ENCODE measurements around the gene XDH. TPM values are rescaled to one million over a fixed set of nuclear protein-coding genes. Genes with fewer than 3 reads are reported as not detected.

The XDH gene
- polyA plus RNA-seq, 1 of the 3 experiments (the other 2 are of a cell fraction): 0.33 TPM

DNA sequence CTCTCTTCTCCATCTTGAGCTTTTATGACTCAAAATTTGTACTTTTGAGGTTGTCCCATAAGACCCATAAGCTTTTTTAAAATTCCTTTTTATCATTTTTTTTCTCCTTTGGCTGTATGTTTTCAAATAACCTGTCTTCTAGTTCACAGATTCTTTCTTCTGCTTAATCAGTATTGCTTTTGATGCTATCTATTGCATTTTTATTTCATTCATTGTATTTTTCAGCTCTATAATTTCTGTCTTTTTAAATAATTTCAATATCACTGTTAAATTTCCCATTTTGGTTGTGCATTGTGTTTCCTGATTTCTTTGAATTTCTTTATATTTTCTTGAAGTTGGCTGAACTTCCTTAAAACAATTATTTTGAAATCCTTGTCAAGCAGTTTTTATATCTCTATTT is 4.8 kb upstream of the XDH start:
- no peak overlapping the region for H3K27ac ChIP-seq (ENCODE audit: low read depth in 2 of 2, low read length in 1 of 2)
- no peaks in the 10 kb centered on the region; a peak in 1 of 4 replicates for H3K4me1 ChIP-seq (ENCODE audit: control insufficient read depth in 1 of 2, insufficient read depth in 2 of 2, low read depth in 1 of 2, low read length in 1 of 2)
- no peaks in the 10 kb centered on the region for H3K9me2 ChIP-seq
- no peaks in the 10 kb centered on the region for H3K79me2 ChIP-seq (ENCODE audit: insufficient read depth)
- H3K36me3 ChIP-seq (replicated peaks in 1 of 2; ENCODE audit: control insufficient read depth in 1 of 2, insufficient read depth in 2 of 2, low read length in 1 of 2): no peaks in the 10 kb centered on the region
- TF ChIP-seq YY1 (IDR thresholded peaks at IDR 0.05; ENCODE audit: low read depth) (no peak), EP300 (IDR thresholded peaks at IDR 0.05; ENCODE audit: borderline replicate concordance in 1 of 2, low read depth in 1 of 2, low read length in 1 of 2) (no peak), NFIC (IDR thresholded peaks at IDR 0.05; ENCODE audit: borderline replicate concordance) (no peak), TAF1 (IDR thresholded peaks at IDR 0.05; ENCODE audit: borderline replicate concordance, low read depth, low read length) (no peak), CHD2 (IDR thresholded peaks at IDR 0.05; ENCODE audit: low read length, partially characterized antibody) (no peak), MEF2A (IDR thresholded peaks at IDR 0.05; ENCODE audit: borderline replicate concordance, low read depth) (no peak)
- H3F3A ChIP-seq (replicated peaks; ENCODE audit: insufficient read depth): no peaks in the 10 kb centered on the region
- POLR2A ChIA-PET: no interaction called here
- peaks cover 11% of the 10 kb centered on the region for H3K9me3 ChIP-seq
- H2AFZ ChIP-seq (ENCODE audit: low read depth): no peak overlapping the region
- H3K9ac ChIP-seq: no peak overlapping the region
- no peak overlapping the region for H3K4me2 ChIP-seq
- CTCF ChIA-PET: interaction anchor here (1.2 kb wide), 1 partner anchor 14 kb away, joined by 3 read pairs; no protein-coding TSS in a partner anchor
- DNase-seq: no peak
- H4K20me1 ChIP-seq (ENCODE audit: insufficient read depth): no peaks in the 10 kb centered on the region
- no peaks in the 10 kb centered on the region for H3K27me3 ChIP-seq (ENCODE audit: insufficient read depth)
- H3K4me3 ChIP-seq (ENCODE audit: low read depth in 2 of 2, low read length in 1 of 2): no peak overlapping the region

DNA sequence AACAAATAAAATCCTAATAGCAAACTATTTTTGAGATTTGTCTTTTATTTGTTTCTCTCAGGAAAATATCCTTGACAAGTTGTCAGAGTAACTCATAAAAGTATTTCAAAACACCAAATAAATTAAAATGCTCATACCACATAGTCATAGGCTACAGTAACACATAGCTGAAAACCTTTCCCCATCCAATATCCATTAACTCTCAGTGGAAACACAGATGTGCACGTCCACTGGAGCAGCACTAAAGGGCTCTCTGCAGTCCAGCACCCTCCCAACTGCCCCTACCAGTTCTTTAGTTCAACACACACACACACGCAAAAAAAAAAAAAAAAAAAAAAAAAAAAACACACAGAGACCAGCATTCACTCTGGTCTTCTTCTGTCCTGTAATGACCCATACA is 879 bp upstream of the XDH start:
- Histone ChIP-seq H3K9me2 (no peaks in the 10 kb centered on the region), H3F3A (replicated peaks; ENCODE audit: insufficient read depth) (no peaks in the 10 kb centered on the region), H4K20me1 (ENCODE audit: insufficient read depth) (no peaks in the 10 kb centered on the region), H3K9me3 (peaks cover 11% of the 10 kb centered on the region), H3K4me1 (ENCODE audit: control insufficient read depth in 1 of 2, insufficient read depth in 2 of 2, low read depth in 1 of 2, low read length in 1 of 2) (peaks cover 0 to 3% of the 10 kb centered on the region in 2 experiments; a peak in 1 of 4 replicates), H3K4me3 (ENCODE audit: low read depth in 2 of 2, low read length in 1 of 2) (no peak overlapping the region), H2AFZ (ENCODE audit: low read depth) (no peak overlapping the region), H3K27me3 (ENCODE audit: insufficient read depth) (no peaks in the 10 kb centered on the region), H3K4me2 (no peak overlapping the region), H3K9ac (no peak overlapping the region), H3K36me3 (replicated peaks in 1 of 2; ENCODE audit: control insufficient read depth in 1 of 2, insufficient read depth in 2 of 2, low read length in 1 of 2) (no peaks in the 10 kb centered on the region), H3K27ac (ENCODE audit: low read depth in 2 of 2, low read length in 1 of 2) (no peak overlapping the region), H3K79me2 (ENCODE audit: insufficient read depth) (no peaks in the 10 kb centered on the region)
- ChIA-PET CTCF (interaction anchor here (0.7 to 1.1 kb wide), 2 partner anchors 16 to 70 kb away, joined by 3 read pairs; no protein-coding TSS in a partner anchor), POLR2A (no interaction called here)
- WGBS (ENCODE audit: low lambda C conversion rate): 43% methylated on average over 2 of the region's 2 CpGs
- DNase-seq: no peak
- TF ChIP-seq GATA2 (CRISPR knock-in tag; IDR thresholded peaks at IDR 0.05) (no peak), NFIC (IDR thresholded peaks at IDR 0.05; ENCODE audit: borderline replicate concordance) (no peak), CHD2 (IDR thresholded peaks at IDR 0.05; ENCODE audit: low read length, partially characterized antibody) (no peak), RAD21 (IDR thresholded peaks at IDR 0.05; ENCODE audit: low read length) (no peak), MXI1 (IDR thresholded peaks at IDR 0.05; ENCODE audit: low read depth, low read length) (no peak), TEAD4 (IDR thresholded peaks at IDR 0.05; ENCODE audit: borderline replicate concordance, insufficient read depth) (no peak), GABPA (IDR thresholded peaks at IDR 0.05; ENCODE audit: low read depth) (no peak), SIN3A (IDR thresholded peaks at IDR 0.05; ENCODE audit: borderline replicate concordance, low read depth, low read length) (no peak), TCF12 (IDR thresholded peaks at IDR 0.05) (no peak), SMC3 (IDR thresholded peaks at IDR 0.05; ENCODE audit: low read depth, low read length) (no peak), EZH2phosphoT487 (IDR thresholded peaks at IDR 0.05; ENCODE audit: borderline replicate concordance, low read depth) (no peak)
- TF ChIP-seq, protein P1, sequence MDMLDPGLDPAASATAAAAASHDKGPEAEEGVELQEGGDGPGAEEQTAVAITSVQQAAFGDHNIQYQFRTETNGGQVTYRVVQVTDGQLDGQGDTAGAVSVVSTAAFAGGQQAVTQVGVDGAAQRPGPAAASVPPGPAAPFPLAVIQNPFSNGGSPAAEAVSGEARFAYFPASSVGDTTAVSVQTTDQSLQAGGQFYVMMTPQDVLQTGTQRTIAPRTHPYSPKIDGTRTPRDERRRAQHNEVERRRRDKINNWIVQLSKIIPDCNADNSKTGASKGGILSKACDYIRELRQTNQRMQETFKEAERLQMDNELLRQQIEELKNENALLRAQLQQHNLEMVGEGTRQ (IDR thresholded peaks at IDR 0.05; ENCODE audit: borderline replicate concordance, low read depth, low read length): no peak
- TF ChIP-seq, protein P2, sequence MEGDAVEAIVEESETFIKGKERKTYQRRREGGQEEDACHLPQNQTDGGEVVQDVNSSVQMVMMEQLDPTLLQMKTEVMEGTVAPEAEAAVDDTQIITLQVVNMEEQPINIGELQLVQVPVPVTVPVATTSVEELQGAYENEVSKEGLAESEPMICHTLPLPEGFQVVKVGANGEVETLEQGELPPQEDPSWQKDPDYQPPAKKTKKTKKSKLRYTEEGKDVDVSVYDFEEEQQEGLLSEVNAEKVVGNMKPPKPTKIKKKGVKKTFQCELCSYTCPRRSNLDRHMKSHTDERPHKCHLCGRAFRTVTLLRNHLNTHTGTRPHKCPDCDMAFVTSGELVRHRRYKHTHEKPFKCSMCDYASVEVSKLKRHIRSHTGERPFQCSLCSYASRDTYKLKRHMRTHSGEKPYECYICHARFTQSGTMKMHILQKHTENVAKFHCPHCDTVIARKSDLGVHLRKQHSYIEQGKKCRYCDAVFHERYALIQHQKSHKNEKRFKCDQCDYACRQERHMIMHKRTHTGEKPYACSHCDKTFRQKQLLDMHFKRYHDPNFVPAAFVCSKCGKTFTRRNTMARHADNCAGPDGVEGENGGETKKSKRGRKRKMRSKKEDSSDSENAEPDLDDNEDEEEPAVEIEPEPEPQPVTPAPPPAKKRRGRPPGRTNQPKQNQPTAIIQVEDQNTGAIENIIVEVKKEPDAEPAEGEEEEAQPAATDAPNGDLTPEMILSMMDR (IDR thresholded peaks at IDR 0.05): no peak
- TF ChIP-seq, protein P3, sequence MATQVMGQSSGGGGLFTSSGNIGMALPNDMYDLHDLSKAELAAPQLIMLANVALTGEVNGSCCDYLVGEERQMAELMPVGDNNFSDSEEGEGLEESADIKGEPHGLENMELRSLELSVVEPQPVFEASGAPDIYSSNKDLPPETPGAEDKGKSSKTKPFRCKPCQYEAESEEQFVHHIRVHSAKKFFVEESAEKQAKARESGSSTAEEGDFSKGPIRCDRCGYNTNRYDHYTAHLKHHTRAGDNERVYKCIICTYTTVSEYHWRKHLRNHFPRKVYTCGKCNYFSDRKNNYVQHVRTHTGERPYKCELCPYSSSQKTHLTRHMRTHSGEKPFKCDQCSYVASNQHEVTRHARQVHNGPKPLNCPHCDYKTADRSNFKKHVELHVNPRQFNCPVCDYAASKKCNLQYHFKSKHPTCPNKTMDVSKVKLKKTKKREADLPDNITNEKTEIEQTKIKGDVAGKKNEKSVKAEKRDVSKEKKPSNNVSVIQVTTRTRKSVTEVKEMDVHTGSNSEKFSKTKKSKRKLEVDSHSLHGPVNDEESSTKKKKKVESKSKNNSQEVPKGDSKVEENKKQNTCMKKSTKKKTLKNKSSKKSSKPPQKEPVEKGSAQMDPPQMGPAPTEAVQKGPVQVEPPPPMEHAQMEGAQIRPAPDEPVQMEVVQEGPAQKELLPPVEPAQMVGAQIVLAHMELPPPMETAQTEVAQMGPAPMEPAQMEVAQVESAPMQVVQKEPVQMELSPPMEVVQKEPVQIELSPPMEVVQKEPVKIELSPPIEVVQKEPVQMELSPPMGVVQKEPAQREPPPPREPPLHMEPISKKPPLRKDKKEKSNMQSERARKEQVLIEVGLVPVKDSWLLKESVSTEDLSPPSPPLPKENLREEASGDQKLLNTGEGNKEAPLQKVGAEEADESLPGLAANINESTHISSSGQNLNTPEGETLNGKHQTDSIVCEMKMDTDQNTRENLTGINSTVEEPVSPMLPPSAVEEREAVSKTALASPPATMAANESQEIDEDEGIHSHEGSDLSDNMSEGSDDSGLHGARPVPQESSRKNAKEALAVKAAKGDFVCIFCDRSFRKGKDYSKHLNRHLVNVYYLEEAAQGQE (IDR thresholded peaks at IDR 0.05; ENCODE audit: low read depth, low read length): no peak
- TF ChIP-seq, protein P4, sequence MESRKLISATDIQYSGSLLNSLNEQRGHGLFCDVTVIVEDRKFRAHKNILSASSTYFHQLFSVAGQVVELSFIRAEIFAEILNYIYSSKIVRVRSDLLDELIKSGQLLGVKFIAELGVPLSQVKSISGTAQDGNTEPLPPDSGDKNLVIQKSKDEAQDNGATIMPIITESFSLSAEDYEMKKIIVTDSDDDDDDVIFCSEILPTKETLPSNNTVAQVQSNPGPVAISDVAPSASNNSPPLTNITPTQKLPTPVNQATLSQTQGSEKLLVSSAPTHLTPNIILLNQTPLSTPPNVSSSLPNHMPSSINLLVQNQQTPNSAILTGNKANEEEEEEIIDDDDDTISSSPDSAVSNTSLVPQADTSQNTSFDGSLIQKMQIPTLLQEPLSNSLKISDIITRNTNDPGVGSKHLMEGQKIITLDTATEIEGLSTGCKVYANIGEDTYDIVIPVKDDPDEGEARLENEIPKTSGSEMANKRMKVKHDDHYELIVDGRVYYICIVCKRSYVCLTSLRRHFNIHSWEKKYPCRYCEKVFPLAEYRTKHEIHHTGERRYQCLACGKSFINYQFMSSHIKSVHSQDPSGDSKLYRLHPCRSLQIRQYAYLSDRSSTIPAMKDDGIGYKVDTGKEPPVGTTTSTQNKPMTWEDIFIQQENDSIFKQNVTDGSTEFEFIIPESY (IDR thresholded peaks at IDR 0.05; ENCODE audit: borderline replicate concordance, low read depth): no peak

All from SK-N-SH (cell line).